Parathyroid adenoma (tissue), 2 donors: ENCODE measurements around the gene RGS3.

Source experiments
- H2AFZ ChIP-seq: fragments of 300-600 bp; sonication (generic); one replicate; pipeline ENCODE4 v1.7.0; 2017; ENCODE audit warnings: antibody characterized with exemption, mild to moderate bottlenecking
- H3K27ac ChIP-seq: fragments of 300-600 bp; sonication (generic); one replicate; pipeline ENCODE4 v1.7.0; 2017
- H3K27me3 ChIP-seq: fragments of 300-600 bp; sonication (generic); one replicate; pipeline ENCODE4 v1.7.0; 2017; ENCODE audit warnings: low read length; ENCODE audit not compliant: control insufficient read depth, insufficient read depth
- H3K36me3 ChIP-seq: fragments of 300-600 bp; sonication (generic); one replicate; pipeline ENCODE4 v1.7.0; 2017; ENCODE audit warnings: low read length; ENCODE audit not compliant: control insufficient read depth, insufficient read depth
- H3K4me1 ChIP-seq: fragments of 300-600 bp; sonication (generic); one replicate; pipeline ENCODE4 v1.7.0; 2017; ENCODE audit warnings: control low read depth
- H3K4me2 ChIP-seq: fragments of 300-600 bp; sonication (generic); one replicate; pipeline ENCODE4 v1.7.0; 2017; ENCODE audit warnings: low read length
- H3K4me3 ChIP-seq: fragments of 300-600 bp; sonication (generic); one replicate; pipeline ENCODE4 v1.7.0; 2017; ENCODE audit warnings: low read depth, low read length
- H3K79me2 ChIP-seq: fragments of 300-600 bp; sonication (generic); one replicate; pipeline ENCODE4 v1.7.0; 2017; ENCODE audit warnings: control low read depth
- H3K9ac ChIP-seq: fragments of 300-600 bp; sonication (generic); one replicate; pipeline ENCODE4 v1.7.0; 2017; ENCODE audit warnings: mild to moderate bottlenecking
- H3K9me3 ChIP-seq: fragments of 300-600 bp; sonication (generic); one replicate; pipeline ENCODE4 v1.7.0; 2017; ENCODE audit warnings: low read length; ENCODE audit not compliant: control insufficient read depth
- CTCF ChIP-seq: fragments of 300-600 bp; sonication (generic); IDR thresholded peaks from one replicate; pipeline ENCODE4 v1.7.0; 2017; ENCODE audit warnings: antibody characterized with exemption, mild to moderate bottlenecking
- donor health status: primary hyperparathyroidism.

Gene RGS3

GRCh38 chr9:113516840-113517577 is 53.5 kb downstream of the RGS3 start:
- Histone ChIP-seq H3K79me2 (no peaks in the 10 kb centered on the region), H3K36me3 (no peaks in the 10 kb centered on the region), H3K4me3 (no peak overlapping the region), H3K9ac (no peak overlapping the region), H3K9me3 (no peaks in the 10 kb centered on the region), H3K27me3 (no peaks in the 10 kb centered on the region), H3K4me2 (no peak overlapping the region), H3K27ac (no peak overlapping the region), H3K4me1 (no peaks in the 10 kb centered on the region), H2AFZ (no peak overlapping the region)
- no peak for TF ChIP-seq CTCF

DNA sequence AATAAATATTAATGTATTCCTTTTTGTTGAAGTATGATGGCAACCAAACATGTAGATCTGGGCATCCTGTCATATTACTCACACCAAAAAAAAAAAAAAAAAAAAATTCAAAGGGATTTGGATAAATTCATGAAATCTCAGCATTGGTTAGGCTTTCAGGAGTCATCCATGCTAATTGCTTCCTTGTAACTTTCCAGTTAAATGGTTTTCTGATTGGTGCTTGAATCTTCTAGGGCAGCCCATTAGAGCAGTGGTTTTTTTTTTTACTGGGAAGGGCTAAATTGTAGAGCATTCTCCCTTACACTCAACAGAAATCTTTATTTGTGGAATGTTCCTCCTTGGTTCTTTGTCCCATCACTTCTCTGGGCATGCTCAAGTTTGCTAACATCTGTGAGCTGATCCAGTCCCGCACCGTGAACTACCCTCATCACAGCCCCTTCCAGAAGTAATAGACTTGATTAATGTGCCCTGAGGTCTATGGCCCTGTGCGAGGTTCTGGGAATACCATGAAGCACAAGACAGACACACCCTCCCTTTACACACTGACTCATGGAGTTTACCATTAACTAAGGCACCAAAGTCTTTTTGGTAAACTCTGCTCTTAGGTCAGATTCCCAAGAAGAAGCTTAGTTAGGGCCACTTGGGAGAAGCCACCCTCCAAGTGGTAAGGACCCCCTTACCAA is 56.0 kb downstream of the RGS3 start:
- no peaks in the 10 kb centered on the region for H3K79me2 ChIP-seq
- H3K9me3 ChIP-seq: no peaks in the 10 kb centered on the region
- H3K36me3 ChIP-seq: no peaks in the 10 kb centered on the region
- no peak overlapping the region for H3K27ac ChIP-seq
- TF ChIP-seq CTCF: no peak
- no peak overlapping the region for H3K4me3 ChIP-seq
- no peak overlapping the region for H3K4me2 ChIP-seq
- no peak overlapping the region for H3K9ac ChIP-seq
- no peaks in the 10 kb centered on the region for H3K27me3 ChIP-seq
- no peaks in the 10 kb centered on the region for H3K4me1 ChIP-seq
- H2AFZ ChIP-seq: no peak overlapping the region

DNA sequence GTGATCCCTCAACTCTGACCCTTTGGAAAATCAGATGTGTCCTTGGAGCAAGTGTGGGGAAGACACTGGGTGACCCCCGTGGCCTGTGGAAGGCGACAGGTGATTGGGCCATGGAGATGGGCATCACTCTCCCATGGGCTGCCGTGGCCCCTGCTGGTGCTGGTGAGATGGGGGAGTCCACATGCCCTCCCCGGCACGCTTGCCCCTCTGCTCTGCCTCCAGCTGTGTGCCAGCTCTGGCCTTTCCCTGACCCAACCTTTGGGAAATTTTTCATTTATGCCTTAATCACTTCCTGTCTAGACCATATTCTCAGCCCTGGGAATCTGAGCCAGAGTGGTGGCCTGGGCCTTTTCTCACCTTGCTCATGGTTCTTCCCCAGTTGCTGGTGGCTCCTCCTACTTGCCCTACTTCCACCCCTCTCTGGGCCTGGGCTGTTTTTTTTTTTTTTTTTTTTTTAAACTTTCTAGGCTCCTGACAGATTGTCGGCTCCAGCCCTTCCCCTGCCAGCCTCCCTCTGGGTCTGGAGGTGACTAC is 56.6 kb downstream of the RGS3 start:
- Histone ChIP-seq H3K9ac (no peak overlapping the region), H3K36me3 (no peaks in the 10 kb centered on the region), H3K4me3 (no peak overlapping the region), H3K4me1 (no peaks in the 10 kb centered on the region), H3K79me2 (no peaks in the 10 kb centered on the region), H3K9me3 (no peaks in the 10 kb centered on the region), H3K27me3 (no peaks in the 10 kb centered on the region), H3K4me2 (no peak overlapping the region), H2AFZ (no peak overlapping the region), H3K27ac (no peak overlapping the region)
- no peak for TF ChIP-seq CTCF

GRCh38 chr9:113521693-113522255 is 58.2 kb downstream of the RGS3 start:
- Histone ChIP-seq H3K27ac (no peak overlapping the region), H3K27me3 (no peaks in the 10 kb centered on the region), H3K4me1 (no peaks in the 10 kb centered on the region), H2AFZ (no peak overlapping the region), H3K9ac (no peak overlapping the region), H3K9me3 (no peaks in the 10 kb centered on the region), H3K36me3 (no peaks in the 10 kb centered on the region), H3K79me2 (no peaks in the 10 kb centered on the region), H3K4me3 (no peak overlapping the region), H3K4me2 (no peak overlapping the region)
- no peak for TF ChIP-seq CTCF
